HepG2 (cell line): ENCODE measurements around the gene ZNF37A. TPM values are rescaled to one million over a fixed set of nuclear protein-coding genes. Genes with fewer than 3 reads are reported as not detected.

Experiments
- AGO1 ChIP-seq: fragments of 200-400 bp; formaldehyde crosslinking; IDR thresholded peaks from 2 replicates; pipeline ENCODE4 v1.6.1; 2017; ENCODE audit warnings: mild to moderate bottlenecking, low read depth, low read length, moderate library complexity; ENCODE audit not compliant: poor library complexity, severe bottlenecking
- DNMT1 ChIP-seq: sonication (generic); formaldehyde crosslinking; IDR thresholded peaks from 2 replicates; pipeline ENCODE4 v1.5.1; 2020; ENCODE audit warnings: mild to moderate bottlenecking, missing genetic modification reagents
- HDAC2 ChIP-seq: sonication (generic); formaldehyde crosslinking; IDR thresholded peaks from 2 replicates; pipeline ENCODE4 v1.4.0; 2020; ENCODE audit warnings: missing genetic modification reagents
- ISL2 ChIP-seq: sonication (generic); formaldehyde crosslinking; IDR thresholded peaks from 2 replicates; pipeline ENCODE4 v1.5.0; 2020; ENCODE audit warnings: missing genetic modification reagents
- PRDM15 ChIP-seq: sonication (generic); formaldehyde crosslinking; IDR thresholded peaks from 2 replicates; pipeline ENCODE4 v1.4.0; 2020; ENCODE audit warnings: missing genetic modification reagents
- SOX6 ChIP-seq, 2 experiments: fragments of 450-650 bp in 1 of 2; sonication (generic) in 1 of 2; formaldehyde crosslinking in 1 of 2; IDR thresholded peaks; 2 replicates each; pipeline versions ENCODE4 v1.4.0 to v1.6.1; 2017 to 2020; ENCODE audit warnings: antibody characterized with exemption in 1 of 2, mild to moderate bottlenecking in 1 of 2, missing genetic modification reagents in 1 of 2
- TEAD2 ChIP-seq: sonication (generic); formaldehyde crosslinking; IDR thresholded peaks from 2 replicates; pipeline ENCODE4 v1.9.0; 2021; ENCODE audit warnings: missing genetic modification reagents
- ZFP41 ChIP-seq: sonication (generic); formaldehyde crosslinking; IDR thresholded peaks from 2 replicates; pipeline ENCODE4 v1.4.0; 2020; ENCODE audit warnings: mild to moderate bottlenecking, missing genetic modification reagents, borderline replicate concordance
- ZNF251 ChIP-seq: sonication (generic); formaldehyde crosslinking; IDR thresholded peaks from 2 replicates; pipeline ENCODE4 v1.9.0; 2021; ENCODE audit warnings: mild to moderate bottlenecking, missing genetic modification reagents
- ZNF354B ChIP-seq: sonication (generic); formaldehyde crosslinking; IDR thresholded peaks from 2 replicates; pipeline ENCODE4 v1.8.0; 2022; ENCODE audit warnings: mild to moderate bottlenecking, missing genetic modification reagents
- ZNF382 ChIP-seq: sonication (generic); formaldehyde crosslinking; IDR thresholded peaks from 2 replicates; pipeline ENCODE4 v1.5.0; 2020; ENCODE audit warnings: missing genetic modification reagents, mild to moderate bottlenecking, borderline replicate concordance
- ZNF552 ChIP-seq: sonication (generic); formaldehyde crosslinking; IDR thresholded peaks from 2 replicates; pipeline ENCODE4 v1.9.0; 2022; ENCODE audit warnings: missing genetic modification reagents, mild to moderate bottlenecking, borderline replicate concordance
- ZNF709 ChIP-seq: sonication (generic); formaldehyde crosslinking; IDR thresholded peaks from 2 replicates; pipeline ENCODE4 v1.5.0; 2020; ENCODE audit warnings: mild to moderate bottlenecking, missing genetic modification reagents
- ZNF75D ChIP-seq: sonication (generic); formaldehyde crosslinking; IDR thresholded peaks from 2 replicates; pipeline ENCODE4 v1.8.1; 2023; ENCODE audit warnings: missing genetic modification reagents, mild to moderate bottlenecking, borderline replicate concordance
- ZSCAN12 ChIP-seq: sonication (generic); formaldehyde crosslinking; IDR thresholded peaks from 2 replicates; pipeline ENCODE4 v1.9.0; 2021; ENCODE audit warnings: mild to moderate bottlenecking, missing genetic modification reagents
- ZSCAN30 ChIP-seq: sonication (generic); formaldehyde crosslinking; IDR thresholded peaks from 2 replicates; pipeline ENCODE4 v1.5.0; 2020; ENCODE audit warnings: mild to moderate bottlenecking, missing genetic modification reagents
- polyA plus RNA-seq, 8 experiments: library from polyadenylated mRNA; depleted of rRNA in 3 of 8; stranded (reverse) in 7 of 8; unstranded in 1 of 8; fragments of >200 nt; fragmentation: Illumina TruSeq in 4 of 8; extraction: Trizol in 4 of 8; gene quantifications; 2 replicates each; pipeline versions ENCODE4 v1.2.1 to v1.2.3, GENCODE V29; 2011 to 2016; ENCODE audit warnings: low read depth in 4 of 8, missing spikeins in 1 of 8, mixed read lengths in 1 of 8; ENCODE audit not compliant: insufficient read depth in 1 of 8
- total RNA-seq, 5 experiments: library from RNA; depleted of rRNA; stranded (reverse); fragments of >200 nt; fragmentation: Illumina TruSeq; extraction: Trizol; gene quantifications; 2 replicates each; pipeline ENCODE4 v1.2.3, GENCODE V29; 2016; ENCODE audit warnings: low read depth in 1 of 5
- TF ChIP-seq, protein P1 (sequence below): sonication (generic); formaldehyde crosslinking; IDR thresholded peaks from 2 replicates; pipeline ENCODE4 v1.4.0; 2020; ENCODE audit warnings: missing genetic modification reagents, borderline replicate concordance
- TF ChIP-seq, protein P2 (sequence below): IDR thresholded peaks from 2 replicates; pipeline ENCODE4 v1.6.1; 2012; ENCODE audit warnings: low read length, improper control_type of control experiment

The ZNF37A gene
- total and polyA plus RNA-seq, 2 of the 13 experiments (the other 11 are each of a cell fraction or from before 2014, with no cell fraction given): 8.0 to 12.6 TPM

DNA sequence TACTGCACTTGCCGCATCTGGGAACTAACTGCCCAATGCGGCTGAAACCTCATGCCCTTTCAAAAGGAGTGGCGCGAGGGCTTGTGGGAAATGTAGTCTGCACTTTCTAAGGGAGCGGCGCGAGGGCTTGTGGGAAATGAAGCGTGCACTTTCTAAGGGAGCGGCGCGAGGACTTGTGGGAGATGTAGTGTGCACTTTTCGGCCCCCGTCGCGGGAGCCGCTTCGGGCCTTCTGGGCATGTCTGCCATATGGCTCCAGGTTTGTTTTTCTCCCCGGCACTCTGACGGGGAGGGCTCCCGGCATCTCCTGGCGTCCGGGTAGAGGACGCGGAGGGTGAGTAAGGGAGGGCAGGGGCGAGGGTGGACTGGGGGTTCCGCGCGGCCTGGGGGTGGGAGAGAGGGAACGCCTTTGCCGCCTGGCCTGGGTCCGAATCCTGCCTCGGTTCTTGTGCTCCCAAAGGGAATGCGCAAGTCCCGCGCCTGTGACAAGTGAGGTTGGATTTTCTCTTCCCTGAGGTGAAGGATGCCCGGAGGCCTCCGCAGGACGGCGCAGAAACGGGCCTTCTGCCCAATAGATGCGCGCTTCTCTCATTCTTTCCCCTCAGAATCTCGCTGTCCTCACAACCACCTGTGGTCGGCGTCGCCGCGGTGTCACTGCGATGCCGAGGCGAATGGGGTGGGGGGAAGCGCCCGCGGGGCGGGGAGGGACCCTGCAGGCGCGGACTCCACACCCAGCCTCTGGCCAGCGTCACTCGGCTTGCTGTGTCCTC is at the start of gene ZNF37A (continued):
- TF ChIP-seq SOX6 (IDR thresholded peaks at IDR 0.05) (no peak), SOX6 (CRISPR knock-in tag; IDR thresholded peaks at IDR 0.05) (0 out of 2 replicates have a peak, but pooled peaks have one; percentile 32), ZNF354B (CRISPR knock-in tag) (0 out of 2 replicates have a peak, but pooled peaks have one; percentile 64), DNMT1 (CRISPR knock-in tag) (no peak), ZFP41 (CRISPR knock-in tag) (no peak), TEAD2 (CRISPR knock-in tag) (no peak), ZNF251 (CRISPR knock-in tag) (no peak), ZNF552 (CRISPR knock-in tag) (no peak), ZNF709 (CRISPR knock-in tag) (no peak), ZNF75D (no peak), AGO1 (no peak), HDAC2 (no peak; the same call in 1 of the 2 replicates), PRDM15 (no peak), ZSCAN30 (CRISPR knock-in tag) (no peak), ZNF382 (CRISPR knock-in tag) (no peak), ZSCAN12 (CRISPR knock-in tag) (no peak), ISL2 (CRISPR knock-in tag) (0 out of 2 replicates have a peak, but pooled peaks have one; percentile 55)
- TF ChIP-seq, protein P1, sequence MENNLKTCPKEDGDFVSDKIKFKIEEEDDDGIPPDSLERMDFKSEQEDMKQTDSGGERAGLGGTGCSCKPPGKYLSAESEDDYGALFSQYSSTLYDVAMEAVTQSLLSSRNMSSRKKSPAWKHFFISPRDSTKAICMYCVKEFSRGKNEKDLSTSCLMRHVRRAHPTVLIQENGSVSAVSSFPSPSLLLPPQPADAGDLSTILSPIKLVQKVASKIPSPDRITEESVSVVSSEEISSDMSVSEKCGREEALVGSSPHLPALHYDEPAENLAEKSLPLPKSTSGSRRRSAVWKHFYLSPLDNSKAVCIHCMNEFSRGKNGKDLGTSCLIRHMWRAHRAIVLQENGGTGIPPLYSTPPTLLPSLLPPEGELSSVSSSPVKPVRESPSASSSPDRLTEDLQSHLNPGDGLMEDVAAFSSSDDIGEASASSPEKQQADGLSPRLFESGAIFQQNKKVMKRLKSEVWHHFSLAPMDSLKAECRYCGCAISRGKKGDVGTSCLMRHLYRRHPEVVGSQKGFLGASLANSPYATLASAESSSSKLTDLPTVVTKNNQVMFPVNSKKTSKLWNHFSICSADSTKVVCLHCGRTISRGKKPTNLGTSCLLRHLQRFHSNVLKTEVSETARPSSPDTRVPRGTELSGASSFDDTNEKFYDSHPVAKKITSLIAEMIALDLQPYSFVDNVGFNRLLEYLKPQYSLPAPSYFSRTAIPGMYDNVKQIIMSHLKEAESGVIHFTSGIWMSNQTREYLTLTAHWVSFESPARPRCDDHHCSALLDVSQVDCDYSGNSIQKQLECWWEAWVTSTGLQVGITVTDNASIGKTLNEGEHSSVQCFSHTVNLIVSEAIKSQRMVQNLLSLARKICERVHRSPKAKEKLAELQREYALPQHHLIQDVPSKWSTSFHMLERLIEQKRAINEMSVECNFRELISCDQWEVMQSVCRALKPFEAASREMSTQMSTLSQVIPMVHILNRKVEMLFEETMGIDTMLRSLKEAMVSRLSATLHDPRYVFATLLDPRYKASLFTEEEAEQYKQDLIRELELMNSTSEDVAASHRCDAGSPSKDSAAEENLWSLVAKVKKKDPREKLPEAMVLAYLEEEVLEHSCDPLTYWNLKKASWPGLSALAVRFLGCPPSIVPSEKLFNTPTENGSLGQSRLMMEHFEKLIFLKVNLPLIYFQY: no peak
- TF ChIP-seq, protein P2, sequence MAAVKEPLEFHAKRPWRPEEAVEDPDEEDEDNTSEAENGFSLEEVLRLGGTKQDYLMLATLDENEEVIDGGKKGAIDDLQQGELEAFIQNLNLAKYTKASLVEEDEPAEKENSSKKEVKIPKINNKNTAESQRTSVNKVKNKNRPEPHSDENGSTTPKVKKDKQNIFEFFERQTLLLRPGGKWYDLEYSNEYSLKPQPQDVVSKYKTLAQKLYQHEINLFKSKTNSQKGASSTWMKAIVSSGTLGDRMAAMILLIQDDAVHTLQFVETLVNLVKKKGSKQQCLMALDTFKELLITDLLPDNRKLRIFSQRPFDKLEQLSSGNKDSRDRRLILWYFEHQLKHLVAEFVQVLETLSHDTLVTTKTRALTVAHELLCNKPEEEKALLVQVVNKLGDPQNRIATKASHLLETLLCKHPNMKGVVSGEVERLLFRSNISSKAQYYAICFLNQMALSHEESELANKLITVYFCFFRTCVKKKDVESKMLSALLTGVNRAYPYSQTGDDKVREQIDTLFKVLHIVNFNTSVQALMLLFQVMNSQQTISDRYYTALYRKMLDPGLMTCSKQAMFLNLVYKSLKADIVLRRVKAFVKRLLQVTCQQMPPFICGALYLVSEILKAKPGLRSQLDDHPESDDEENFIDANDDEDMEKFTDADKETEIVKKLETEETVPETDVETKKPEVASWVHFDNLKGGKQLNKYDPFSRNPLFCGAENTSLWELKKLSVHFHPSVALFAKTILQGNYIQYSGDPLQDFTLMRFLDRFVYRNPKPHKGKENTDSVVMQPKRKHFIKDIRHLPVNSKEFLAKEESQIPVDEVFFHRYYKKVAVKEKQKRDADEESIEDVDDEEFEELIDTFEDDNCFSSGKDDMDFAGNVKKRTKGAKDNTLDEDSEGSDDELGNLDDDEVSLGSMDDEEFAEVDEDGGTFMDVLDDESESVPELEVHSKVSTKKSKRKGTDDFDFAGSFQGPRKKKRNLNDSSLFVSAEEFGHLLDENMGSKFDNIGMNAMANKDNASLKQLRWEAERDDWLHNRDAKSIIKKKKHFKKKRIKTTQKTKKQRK: no peak
